Activated CD4-positive, alpha-beta memory T cell treated with anti-CD3 and anti-CD28 coated beads, Interleukin-2, amount 10 ng/mL, durations not matched to agents 7 days and 5 days (primary cell): ENCODE data around the gene NAT9. TPM values are rescaled to one million over a fixed set of nuclear protein-coding genes. Genes with fewer than 3 reads are reported as not detected.
A peak's percentile ranks its signal among the peaks of the same experiment; 100 is the strongest.

Source experiments
- CTCF ChIA-PET: fragments of 350-600 bp; sonication (Branson Sonifier 250); formaldehyde crosslinking; loops from one replicate; lab custom pipeline; 2021; ENCODE audit warnings: antibody characterized with exemption, inconsistent platforms; lab: Charles Lee
- POLR2A ChIA-PET: fragments of 350-600 bp; sonication (Branson Sonifier 250); formaldehyde crosslinking; loops from one replicate; lab custom pipeline; 2021; ENCODE audit warnings: antibody characterized with exemption; lab: Charles Lee
- DNase-seq: peaks from one replicate; pipeline ENCODE4 v3.0.0-alpha.2; 2020
- H3K27ac Mint-ChIP-seq: one replicate; pipeline ENCODE4 v1.8.0; 2021; ENCODE audit warnings: mild to moderate bottlenecking, mixed read lengths
- H3K27me3 Mint-ChIP-seq: one replicate; pipeline ENCODE4 v1.8.0; 2021; ENCODE audit warnings: mixed read lengths
- H3K36me3 Mint-ChIP-seq: one replicate; pipeline ENCODE4 v1.8.0; 2021; ENCODE audit warnings: low read depth, mixed read lengths
- H3K4me1 Mint-ChIP-seq: one replicate; pipeline ENCODE4 v1.8.0; 2021; ENCODE audit warnings: mixed read lengths
- H3K4me3 Mint-ChIP-seq: one replicate; pipeline ENCODE4 v1.8.0; 2021; ENCODE audit warnings: mild to moderate bottlenecking, mixed read lengths
- H3K9me3 Mint-ChIP-seq: one replicate; pipeline ENCODE4 v1.8.0; 2021; ENCODE audit warnings: mixed read lengths
- total RNA-seq, 2 experiments: library from RNA; stranded (reverse); gene quantifications; one replicate each; pipeline ENCODE4 v1.2.3, GENCODE V29; 2021

Gene NAT9
- total RNA-seq, 2 experiments from 2014 or later = 32.1 to 32.3 TPM

DNA sequence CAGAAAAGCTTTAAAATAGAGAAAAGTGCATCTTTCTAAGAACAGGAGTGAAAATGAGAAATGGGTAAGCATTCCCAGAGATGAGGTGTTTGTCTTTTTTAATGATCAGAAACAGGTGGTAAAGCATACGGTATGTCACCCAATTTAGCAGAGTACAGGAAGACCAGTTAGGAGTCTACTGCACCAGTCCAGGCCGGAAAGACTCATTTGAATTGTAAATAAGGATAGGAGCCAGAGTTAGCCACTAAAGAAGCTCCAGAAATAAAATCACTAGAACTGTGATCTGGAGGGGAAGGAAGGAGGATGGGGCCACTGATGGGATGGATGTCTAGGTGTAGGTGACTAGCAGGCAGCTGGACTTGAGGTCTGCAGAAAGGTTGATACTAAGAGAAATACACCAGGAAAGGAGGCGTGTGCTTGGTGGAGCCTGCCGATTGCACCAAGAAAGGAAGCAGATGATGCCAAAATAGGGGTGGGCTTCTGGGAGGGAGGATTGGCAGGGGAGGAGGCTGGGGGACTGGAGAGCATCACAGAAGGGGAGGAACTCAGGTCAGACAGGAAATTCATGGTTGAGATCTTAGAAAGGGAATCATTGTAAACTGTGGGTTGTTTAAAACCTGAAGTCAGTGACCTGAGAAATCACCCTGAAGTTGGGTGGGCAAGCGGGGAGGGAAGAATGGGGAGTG lies 8.1 kb upstream of the NAT9 start:
- peaks cover 63% of the 10 kb centered on the region for H3K36me3 Mint-ChIP-seq
- POLR2A ChIA-PET = interaction anchor here (0.7 to 1.4 kb wide), 3 partner anchors 8 to 89 kb away, joined by 3 to 6 read pairs (median 4); partner anchors contain the start of genes FDXR and NAT9
- no peak for DNase-seq
- no peak overlapping the region for H3K4me3 Mint-ChIP-seq
- no peaks in the 10 kb centered on the region for H3K9me3 Mint-ChIP-seq
- no peaks in the 10 kb centered on the region for H3K27me3 Mint-ChIP-seq
- peak overlapping the region; percentile 2 for H3K27ac Mint-ChIP-seq
- peaks cover 77% of the 10 kb centered on the region for H3K4me1 Mint-ChIP-seq
- CTCF ChIA-PET = interaction anchor here (0.5 to 3.8 kb wide), 7 partner anchors 9 to 584 kb away, joined by 3 to 14 read pairs (median 4); no protein-coding TSS in a partner anchor

DNA sequence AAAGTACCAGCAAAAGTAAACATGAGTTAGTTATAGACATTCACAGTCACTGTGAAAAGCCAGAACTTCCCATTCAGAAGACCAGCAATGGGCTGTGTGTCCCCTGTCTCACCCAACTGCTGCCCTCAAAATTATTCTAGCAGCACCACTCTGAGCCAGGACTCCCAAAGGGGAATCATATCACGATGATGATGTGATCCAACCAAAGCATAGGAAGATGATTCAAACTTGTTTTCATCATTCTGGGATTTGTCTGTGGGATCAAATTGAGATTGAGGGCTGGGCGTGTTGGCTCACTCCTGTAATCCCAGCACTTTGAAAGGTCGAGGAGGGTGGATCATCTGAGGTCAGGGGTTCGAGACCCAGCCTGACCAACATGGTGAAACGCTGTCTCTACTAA lies 6.4 kb upstream of the NAT9 start:
- Mint-ChIP-seq H3K4me3 (no peak overlapping the region), H3K4me1 (peaks cover 84% of the 10 kb centered on the region), H3K9me3 (no peaks in the 10 kb centered on the region), H3K27me3 (no peaks in the 10 kb centered on the region), H3K36me3 (peaks cover 64% of the 10 kb centered on the region), H3K27ac (no peak overlapping the region)
- no peak for DNase-seq
- ChIA-PET POLR2A (interaction anchor here (0.7 kb wide), 1 partner anchor 41 kb away, joined by 3 read pairs; no protein-coding TSS in a partner anchor), CTCF (interaction anchor here (2.1 to 4.8 kb wide), 4 partner anchors 9 to 125 kb away, joined by 9 to 32 read pairs (median 14); partner anchors contain the start of gene RAB37)

- CTCF ChIA-PET = interaction anchor here (0.7 to 4.8 kb wide), 16 partner anchors 10 to 125 kb away, joined by 3 to 32 read pairs (median 8); partner anchors contain the start of genes NHERF1 and RAB37
- DNase-seq = peak; percentile 58
- Mint-ChIP-seq H3K36me3 (peaks cover 63% of the 10 kb centered on the region), H3K27ac (peak overlapping the region; percentile 99), H3K4me1 (peaks cover 89% of the 10 kb centered on the region), H3K4me3 (peak overlapping the region; percentile 65), H3K9me3 (no peaks in the 10 kb centered on the region), H3K27me3 (no peaks in the 10 kb centered on the region)
- POLR2A ChIA-PET = interaction anchor here (1.0 to 3.3 kb wide), 13 partner anchors 8 to 123 kb away, joined by 3 to 68 read pairs (median 12); partner anchors contain the start of genes FDXR, NHERF1 and RAB37
Observed at GRCh38 chr17:74780443-74781238, 4.5 kb upstream of the NAT9 start.

GRCh38 chr17:74779948-74780400 lies 3.8 kb upstream of the NAT9 start:
- POLR2A ChIA-PET = interaction anchor here (1.0 to 3.3 kb wide), 12 partner anchors 9 to 122 kb away, joined by 3 to 68 read pairs (median 12); partner anchors contain the start of genes FDXR, NHERF1 and RAB37
- CTCF ChIA-PET = interaction anchor here (0.7 to 4.8 kb wide), 14 partner anchors 9 to 178 kb away, joined by 3 to 32 read pairs (median 9); partner anchors contain the start of genes NHERF1 and RAB37
- Mint-ChIP-seq H3K27ac (peak overlapping the region; percentile 99), H3K9me3 (no peaks in the 10 kb centered on the region), H3K4me3 (peak overlapping the region; percentile 65), H3K4me1 (peaks cover 87% of the 10 kb centered on the region), H3K27me3 (no peaks in the 10 kb centered on the region), H3K36me3 (peaks cover 57% of the 10 kb centered on the region)
- peak; percentile 88 for DNase-seq

GRCh38 chr17:74779501-74779900 lies 3.4 kb upstream of the NAT9 start:
- peaks cover 54% of the 10 kb centered on the region for H3K36me3 Mint-ChIP-seq
- peak overlapping the region; percentile 99 for H3K27ac Mint-ChIP-seq
- ChIA-PET CTCF (interaction anchor here (0.7 to 4.8 kb wide), 13 partner anchors 9 to 179 kb away, joined by 3 to 32 read pairs (median 9); partner anchors contain the start of genes NHERF1 and RAB37), POLR2A (interaction anchor here (1.0 to 3.3 kb wide), 12 partner anchors 9 to 122 kb away, joined by 3 to 68 read pairs (median 12); partner anchors contain the start of genes FDXR, NHERF1 and RAB37)
- no peaks in the 10 kb centered on the region for H3K9me3 Mint-ChIP-seq
- DNase-seq = no peak
- peaks cover 82% of the 10 kb centered on the region for H3K4me1 Mint-ChIP-seq
- no peaks in the 10 kb centered on the region for H3K27me3 Mint-ChIP-seq
- peak overlapping the region; percentile 65 for H3K4me3 Mint-ChIP-seq

- Mint-ChIP-seq H3K27me3 (no peaks in the 10 kb centered on the region), H3K9me3 (no peaks in the 10 kb centered on the region), H3K36me3 (peaks cover 52% of the 10 kb centered on the region), H3K4me1 (peaks cover 79% of the 10 kb centered on the region), H3K4me3 (peak overlapping the region; percentile 36), H3K27ac (peak overlapping the region; percentile 99)
- ChIA-PET POLR2A (interaction anchor here (0.7 to 3.3 kb wide), 10 partner anchors 8 to 138 kb away, joined by 3 to 68 read pairs (median 14); partner anchors contain the start of genes FDXR, NHERF1 and RAB37), CTCF (interaction anchor here (0.7 to 10.6 kb wide), 11 partner anchors 8 to 179 kb away, joined by 3 to 78 read pairs (median 10); partner anchors contain the start of genes NHERF1 and RAB37)
- DNase-seq = no peak
Observed at GRCh38 chr17:74778960-74779359, 2.8 kb upstream of the NAT9 start.

- Mint-ChIP-seq H3K36me3 (peaks cover 55% of the 10 kb centered on the region), H3K4me1 (peaks cover 80% of the 10 kb centered on the region), H3K27ac (peak overlapping the region; percentile 99), H3K27me3 (no peaks in the 10 kb centered on the region), H3K9me3 (no peaks in the 10 kb centered on the region), H3K4me3 (peak overlapping the region; percentile 56)
- POLR2A ChIA-PET = interaction anchor here (2.3 to 5.1 kb wide), 7 partner anchors 19 to 95 kb away, joined by 12 to 68 read pairs (median 18); partner anchors contain the start of genes FDXR, NHERF1 and RAB37
- no peak for DNase-seq
- CTCF ChIA-PET = interaction anchor here (2.6 to 10.6 kb wide), 5 partner anchors 13 to 120 kb away, joined by 29 to 78 read pairs (median 32); partner anchors contain the start of genes NHERF1 and RAB37
Observed at GRCh38 chr17:74777901-74778515, 1.9 kb upstream of the NAT9 start.

GRCh38 chr17:74776990-74777389 lies 845 bp upstream of the NAT9 start:
- no peaks in the 10 kb centered on the region for H3K27me3 Mint-ChIP-seq
- H3K4me3 Mint-ChIP-seq = peak overlapping the region; percentile 99
- no peaks in the 10 kb centered on the region for H3K9me3 Mint-ChIP-seq
- H3K4me1 Mint-ChIP-seq = peaks cover 75% of the 10 kb centered on the region
- peaks cover 59% of the 10 kb centered on the region for H3K36me3 Mint-ChIP-seq
- ChIA-PET POLR2A (interaction anchor here (1.9 to 8.9 kb wide), 8 partner anchors 7 to 96 kb away, joined by 6 to 60 read pairs (median 16); partner anchors contain the start of genes FDXR and RAB37), CTCF (interaction anchor here (0.7 to 10.6 kb wide), 12 partner anchors 14 to 494 kb away, joined by 3 to 78 read pairs (median 4); partner anchors contain the start of genes MIF4GD and RAB37)
- DNase-seq = no peak
- H3K27ac Mint-ChIP-seq = peak overlapping the region; percentile 61

GRCh38 chr17:74775409-74776043 lies 619 bp downstream of the NAT9 start:
- POLR2A ChIA-PET = interaction anchor here (0.9 to 8.9 kb wide), 11 partner anchors 8 to 97 kb away, joined by 3 to 60 read pairs (median 15); partner anchors contain the start of genes FDXR and RAB37
- peaks cover 64% of the 10 kb centered on the region for H3K4me1 Mint-ChIP-seq
- H3K27me3 Mint-ChIP-seq = no peaks in the 10 kb centered on the region
- peak overlapping the region; percentile 85 for H3K27ac Mint-ChIP-seq
- peaks cover 58% of the 10 kb centered on the region for H3K36me3 Mint-ChIP-seq
- CTCF ChIA-PET = interaction anchor here (1.1 to 10.6 kb wide), 11 partner anchors 15 to 118 kb away, joined by 3 to 78 read pairs (median 9); partner anchors contain the start of gene RAB37
- peak overlapping the region; percentile 99 for H3K4me3 Mint-ChIP-seq
- DNase-seq = no peak
- H3K9me3 Mint-ChIP-seq = no peaks in the 10 kb centered on the region

- peaks cover 55% of the 10 kb centered on the region for H3K4me1 Mint-ChIP-seq
Observed at GRCh38 chr17:74773871-74774286, 2.3 kb downstream of the NAT9 start.

More at GRCh38 chr17:74773871-74774286, 2.3 kb downstream of the NAT9 start:
- peak overlapping the region; percentile 49 for H3K27ac Mint-ChIP-seq
- H3K36me3 Mint-ChIP-seq = peaks cover 63% of the 10 kb centered on the region
- H3K27me3 Mint-ChIP-seq = no peaks in the 10 kb centered on the region
- CTCF ChIA-PET = interaction anchor here (0.7 to 10.6 kb wide), 13 partner anchors 9 to 116 kb away, joined by 3 to 78 read pairs (median 4); partner anchors contain the start of genes FDXR and RAB37
- POLR2A ChIA-PET = interaction anchor here (1.7 to 8.9 kb wide), 5 partner anchors 15 to 36 kb away, joined by 5 to 60 read pairs (median 15); partner anchors contain the start of gene RAB37
- peak overlapping the region; percentile 50 for H3K4me3 Mint-ChIP-seq
- no peaks in the 10 kb centered on the region for H3K9me3 Mint-ChIP-seq
- DNase-seq = no peak
